GM13977 (cell line): ENCODE results near the gene PCDHA13.
"Not testable (repeated sequence)": the region's sequence is repeated elsewhere in the genome, so short reads cannot be mapped to it uniquely, and the experiment has no call there.

ENCODE experiments used
- DNase-seq: peaks from one replicate; pipeline ENCODE4 v3.0.0; 2012; ENCODE audit warnings: low spot score
- CTCF ChIP-seq: IDR thresholded peaks from 2 replicates; pipeline ENCODE4 v1.5.1; 2012; ENCODE audit warnings: mild to moderate bottlenecking, control low read depth; ENCODE audit not compliant: insufficient read depth; ENCODE audit errors: extremely low read depth, missing control alignments
- in situ Hi-C: fragments of 300-500 bp; cut with MboI; formaldehyde crosslinking; loops from one replicate; pipeline ENCODE4 v1.12.0; 2022; ENCODE audit warnings: low sequenced_read_pairs, low pct_unique_long_range_greater_than_20kb, mixed read lengths, inconsistent platforms; ENCODE audit not compliant: unreplicated experiment

Gene PCDHA13

DNA sequence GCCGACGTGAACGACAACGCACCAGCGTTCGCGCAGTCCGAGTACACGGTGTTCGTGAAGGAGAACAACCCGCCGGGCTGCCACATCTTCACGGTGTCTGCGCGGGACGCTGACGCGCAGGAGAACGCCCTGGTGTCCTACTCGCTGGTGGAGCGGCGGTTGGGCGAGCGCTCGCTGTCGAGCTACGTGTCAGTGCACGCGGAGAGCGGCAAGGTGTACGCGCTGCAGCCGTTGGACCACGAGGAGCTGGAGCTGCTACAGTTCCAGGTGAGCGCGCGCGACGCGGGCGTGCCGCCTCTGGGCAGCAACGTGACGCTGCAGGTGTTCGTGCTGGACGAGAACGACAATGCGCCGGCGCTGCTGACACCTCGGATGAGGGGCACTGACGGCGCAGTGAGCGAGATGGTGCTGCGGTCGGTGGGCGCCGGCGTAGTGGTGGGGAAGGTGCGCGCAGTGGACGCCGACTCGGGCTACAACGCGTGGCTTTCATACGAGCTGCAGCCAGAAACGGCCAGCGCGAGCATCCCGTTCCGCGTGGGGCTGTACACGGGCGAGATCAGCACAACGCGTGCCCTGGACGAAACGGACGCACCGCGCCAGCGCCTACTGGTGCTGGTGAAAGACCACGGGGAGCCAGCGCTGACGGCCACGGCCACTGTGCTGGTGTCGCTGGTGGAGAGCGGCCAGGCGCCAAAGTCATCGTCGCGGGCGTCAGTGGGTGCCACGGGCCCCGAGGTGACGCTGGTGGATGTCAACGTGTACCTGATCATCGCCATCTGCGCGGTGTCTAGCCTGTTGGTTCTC is 31.9 kb upstream of the PCDHA13 start:
- DNase-seq, in situ Hi-C loops: not testable (repeated sequence)

DNA sequence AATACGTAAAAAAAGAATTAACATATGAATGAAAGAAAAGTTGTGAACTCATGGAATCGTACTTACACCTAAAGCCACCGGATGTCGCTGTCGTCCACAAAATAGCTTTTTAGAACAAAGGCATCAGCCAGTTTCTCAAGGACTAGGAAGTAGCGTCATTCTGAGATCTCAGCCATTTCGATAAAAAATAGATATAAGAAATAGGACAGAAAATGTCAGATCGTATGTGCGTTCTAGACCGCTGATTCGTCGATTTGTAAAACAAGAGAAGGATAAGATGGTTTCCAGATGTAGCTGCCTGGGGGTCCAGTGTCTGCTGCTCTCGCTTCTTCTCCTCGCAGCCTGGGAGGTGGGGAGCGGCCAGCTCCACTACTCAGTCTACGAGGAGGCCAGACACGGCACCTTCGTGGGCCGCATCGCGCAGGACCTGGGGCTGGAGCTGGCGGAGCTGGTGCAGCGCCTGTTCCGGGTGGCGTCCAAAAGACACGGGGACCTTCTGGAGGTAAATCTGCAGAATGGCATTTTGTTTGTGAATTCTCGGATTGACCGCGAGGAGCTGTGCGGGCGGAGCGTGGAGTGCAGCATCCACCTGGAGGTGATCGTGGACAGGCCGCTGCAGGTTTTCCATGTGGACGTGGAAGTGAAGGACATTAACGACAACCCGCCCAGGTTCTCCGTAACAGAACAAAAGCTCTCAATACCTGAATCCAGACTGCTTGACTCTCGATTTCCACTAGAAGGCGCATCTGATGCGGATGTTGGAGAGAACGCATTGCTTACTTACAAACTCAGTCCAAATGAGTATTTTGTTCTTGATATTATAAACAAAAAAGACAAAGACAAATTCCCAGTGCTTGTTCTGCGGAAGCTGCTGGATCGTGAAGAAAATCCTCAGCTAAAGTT is 25.9 kb upstream of the PCDHA13 start, which contains the start of gene PCDHA10:
Gene PCDHA10, plus strand, starts transcription at position 126 of the 903 bp plus-strand sequence. Its CDS starts 152 bp downstream, at position 278.
- no peak for DNase-seq
- in situ Hi-C loops = no loop called here
- no peak for TF ChIP-seq CTCF

DNA sequence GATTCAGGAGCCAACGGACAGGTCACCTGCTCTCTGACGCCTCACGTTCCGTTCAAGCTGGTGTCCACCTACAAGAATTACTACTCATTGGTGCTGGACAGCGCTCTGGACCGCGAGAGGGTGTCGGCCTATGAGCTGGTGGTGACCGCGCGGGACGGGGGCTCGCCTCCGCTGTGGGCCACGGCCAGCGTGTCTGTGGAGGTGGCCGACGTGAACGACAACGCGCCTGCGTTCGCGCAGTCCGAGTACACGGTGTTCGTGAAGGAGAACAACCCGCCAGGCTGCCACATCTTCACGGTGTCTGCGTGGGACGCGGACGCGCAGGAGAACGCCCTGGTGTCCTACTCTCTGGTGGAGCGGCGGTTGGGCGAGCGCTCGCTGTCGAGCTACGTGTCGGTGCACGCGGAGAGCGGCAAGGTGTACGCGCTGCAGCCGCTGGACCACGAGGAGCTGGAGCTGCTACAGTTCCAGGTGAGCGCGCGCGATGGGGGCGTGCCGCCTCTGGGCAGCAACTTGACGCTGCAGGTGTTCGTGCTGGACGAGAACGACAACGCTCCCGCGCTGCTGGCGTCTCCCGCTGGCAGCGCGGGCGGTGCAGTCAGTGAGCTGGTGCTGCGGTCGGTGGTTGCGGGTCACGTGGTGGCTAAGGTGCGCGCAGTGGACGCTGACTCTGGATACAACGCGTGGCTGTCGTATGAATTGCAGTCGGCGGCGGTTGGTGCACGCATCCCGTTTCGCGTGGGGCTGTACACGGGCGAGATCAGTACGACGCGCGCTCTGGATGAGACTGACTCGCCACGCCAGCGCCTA is 24.5 kb upstream of the PCDHA13 start:
- in situ Hi-C loops = no loop called here
- TF ChIP-seq CTCF = no peak
- no peak for DNase-seq

- DNase-seq = no peak
- in situ Hi-C loops = no loop called here
- TF ChIP-seq CTCF = no peak
These were observed 24.0 kb upstream of the PCDHA13 start for GRCh38 chr5:140857987-140858240.

DNA sequence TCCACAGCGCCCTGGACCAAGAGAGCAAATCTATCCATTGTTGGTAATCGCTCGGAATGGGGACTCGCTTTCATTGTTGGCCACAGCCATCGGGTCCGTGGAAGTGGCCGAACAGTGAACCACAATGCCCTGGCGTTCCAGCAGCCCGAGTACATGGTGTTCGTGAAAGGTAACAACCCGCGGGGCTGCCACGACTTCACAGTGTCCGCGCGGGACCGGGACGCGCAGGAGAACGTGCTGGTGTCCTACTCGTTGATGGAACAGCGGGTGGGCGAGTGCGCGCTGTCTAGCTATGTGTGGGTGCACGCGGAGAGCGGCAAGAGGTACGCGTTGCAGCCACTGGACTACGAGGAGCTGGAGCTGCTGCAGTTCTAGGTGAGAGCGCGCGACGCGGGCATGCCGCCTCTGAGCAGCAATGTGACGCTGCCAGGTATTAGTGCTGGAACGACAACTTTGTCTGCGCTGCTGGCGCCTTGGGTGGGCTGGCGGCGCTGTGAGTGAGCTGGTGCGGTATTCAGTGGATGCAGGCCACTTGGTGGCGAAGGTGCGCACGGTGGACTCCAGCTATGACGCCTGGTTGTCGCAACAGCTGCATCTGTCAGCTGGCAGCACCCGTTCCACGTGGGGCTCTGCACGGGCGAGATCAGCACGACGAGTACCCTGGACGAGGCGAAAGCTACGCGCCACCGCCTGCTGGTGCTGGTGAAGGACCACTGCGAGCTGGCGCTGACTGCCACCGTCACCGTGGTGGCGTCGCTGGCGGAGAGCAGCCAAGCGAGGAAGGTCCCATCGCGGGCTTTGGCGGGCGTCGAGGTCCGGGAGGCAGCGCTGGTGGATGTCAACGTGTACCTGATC is 19.3 kb upstream of the PCDHA13 start:
- no peak for DNase-seq
- TF ChIP-seq CTCF = no peak
- in situ Hi-C loops = no loop called here

DNA sequence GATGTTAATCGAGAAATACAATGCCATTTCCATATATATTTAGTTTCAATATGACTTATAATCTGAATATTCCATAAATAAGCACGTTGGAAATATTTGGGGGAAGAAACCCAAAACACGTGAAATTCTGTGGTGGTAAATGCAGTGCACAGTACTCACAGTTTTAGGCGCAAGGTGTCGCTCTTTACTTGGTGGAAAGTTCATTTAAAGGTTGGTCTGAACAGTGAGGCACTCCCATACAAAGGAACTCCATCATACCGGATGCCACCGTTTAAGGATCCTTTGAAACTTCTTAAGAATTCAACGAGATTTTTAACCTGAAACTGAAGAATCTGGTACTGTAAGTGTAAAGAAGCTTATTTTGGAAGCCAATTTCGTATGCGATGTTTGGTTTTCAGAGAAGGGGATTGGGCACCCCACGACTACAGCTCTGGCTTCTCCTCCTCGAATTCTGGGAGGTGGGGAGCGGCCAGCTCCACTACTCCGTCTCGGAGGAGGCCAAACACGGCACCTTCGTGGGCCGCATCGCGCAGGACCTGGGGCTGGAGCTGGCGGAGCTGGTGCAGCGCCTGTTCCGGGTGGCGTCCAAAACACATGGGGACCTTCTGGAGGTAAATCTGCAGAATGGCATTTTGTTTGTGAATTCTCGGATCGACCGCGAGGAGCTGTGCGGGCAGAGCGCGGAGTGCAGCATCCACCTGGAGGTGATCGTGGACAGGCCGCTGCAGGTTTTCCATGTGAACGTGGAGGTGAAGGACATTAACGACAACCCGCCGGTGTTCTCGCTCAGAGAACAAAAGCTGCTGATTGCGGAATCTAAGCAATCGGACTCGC is 13.0 kb upstream of the PCDHA13 start, which contains the start of gene PCDHA11:
Gene PCDHA11, plus strand, starts transcription at position 237 of the 834 bp plus-strand sequence. Its CDS starts 147 bp downstream, at position 384.
- peak; percentile 24 for TF ChIP-seq CTCF
- no peak for DNase-seq
- in situ Hi-C loops = no loop called here
